ENCODE data around the gene ETHE1.

The ETHE1 gene

DNA sequence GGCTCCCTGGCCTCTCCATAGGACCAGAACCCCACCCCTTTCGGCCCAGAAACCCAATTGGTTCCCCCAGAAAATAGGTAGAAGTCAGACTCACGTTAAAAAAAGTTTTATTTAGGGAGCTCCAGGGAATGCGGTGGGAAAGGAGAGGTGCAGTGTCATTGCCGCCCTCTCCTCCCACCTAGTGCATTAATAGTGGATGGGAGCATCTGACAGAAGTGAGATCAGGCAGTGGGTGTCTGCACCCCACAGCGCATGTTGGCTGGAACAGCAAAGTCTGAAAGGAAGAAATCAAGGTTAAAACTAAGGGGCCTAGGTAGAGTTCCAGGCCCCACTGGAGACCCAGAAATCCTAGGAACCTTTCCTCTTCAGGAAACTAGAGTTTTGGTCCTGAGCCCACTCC, 20.4 kb downstream of the ETHE1 start:
- no peak for TF ChIP-seq MYC (IDR thresholded peaks at IDR 0.05; ENCODE audit: low read depth, low read length)
- TF ChIP-seq, protein P1, sequence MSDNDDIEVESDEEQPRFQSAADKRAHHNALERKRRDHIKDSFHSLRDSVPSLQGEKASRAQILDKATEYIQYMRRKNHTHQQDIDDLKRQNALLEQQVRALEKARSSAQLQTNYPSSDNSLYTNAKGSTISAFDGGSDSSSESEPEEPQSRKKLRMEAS (IDR thresholded peaks at IDR 0.05; ENCODE audit: low read depth, low read length) = no peak
- no peak for TF ChIP-seq POLR2A (IDR thresholded peaks at IDR 0.05; ENCODE audit: extremely low read depth, insufficient read length)
- TF ChIP-seq, protein P2, sequence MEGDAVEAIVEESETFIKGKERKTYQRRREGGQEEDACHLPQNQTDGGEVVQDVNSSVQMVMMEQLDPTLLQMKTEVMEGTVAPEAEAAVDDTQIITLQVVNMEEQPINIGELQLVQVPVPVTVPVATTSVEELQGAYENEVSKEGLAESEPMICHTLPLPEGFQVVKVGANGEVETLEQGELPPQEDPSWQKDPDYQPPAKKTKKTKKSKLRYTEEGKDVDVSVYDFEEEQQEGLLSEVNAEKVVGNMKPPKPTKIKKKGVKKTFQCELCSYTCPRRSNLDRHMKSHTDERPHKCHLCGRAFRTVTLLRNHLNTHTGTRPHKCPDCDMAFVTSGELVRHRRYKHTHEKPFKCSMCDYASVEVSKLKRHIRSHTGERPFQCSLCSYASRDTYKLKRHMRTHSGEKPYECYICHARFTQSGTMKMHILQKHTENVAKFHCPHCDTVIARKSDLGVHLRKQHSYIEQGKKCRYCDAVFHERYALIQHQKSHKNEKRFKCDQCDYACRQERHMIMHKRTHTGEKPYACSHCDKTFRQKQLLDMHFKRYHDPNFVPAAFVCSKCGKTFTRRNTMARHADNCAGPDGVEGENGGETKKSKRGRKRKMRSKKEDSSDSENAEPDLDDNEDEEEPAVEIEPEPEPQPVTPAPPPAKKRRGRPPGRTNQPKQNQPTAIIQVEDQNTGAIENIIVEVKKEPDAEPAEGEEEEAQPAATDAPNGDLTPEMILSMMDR (IDR thresholded peaks at IDR 0.05; ENCODE audit: low read depth, low read length) = no peak
- DNase-seq (ENCODE audit: low read depth) = no peak
- H3K4me3 ChIP-seq (ENCODE audit: low read depth, low read length) = no peak overlapping the region

DNA sequence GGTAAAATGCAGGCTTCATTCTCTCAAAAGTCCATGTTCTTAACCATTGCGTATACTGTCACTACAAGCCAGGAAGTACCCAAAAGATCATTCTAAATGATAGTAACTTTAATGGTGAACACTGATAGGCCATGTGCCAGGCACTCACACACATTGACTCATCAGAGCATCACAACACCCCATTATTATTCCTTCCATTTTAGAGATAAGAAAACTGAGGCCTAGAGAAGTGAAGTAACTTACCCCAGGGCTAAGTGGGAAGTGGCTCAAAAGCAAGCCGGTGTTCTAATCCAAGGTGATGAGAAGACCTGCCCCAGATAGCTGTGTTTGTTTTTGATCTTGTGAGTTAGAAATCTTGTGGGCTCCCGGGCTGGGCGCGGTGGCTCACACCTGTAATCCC, 21.1 kb downstream of the ETHE1 start:
- TF ChIP-seq MYC (IDR thresholded peaks at IDR 0.05; ENCODE audit: low read depth, low read length) (no peak), POLR2A (IDR thresholded peaks at IDR 0.05; ENCODE audit: extremely low read depth, insufficient read length) (no peak)
- TF ChIP-seq, protein P2 (IDR thresholded peaks at IDR 0.05; ENCODE audit: low read depth, low read length) = no peak
- TF ChIP-seq, protein P1 (IDR thresholded peaks at IDR 0.05; ENCODE audit: low read depth, low read length) = no peak
- DNase-seq (ENCODE audit: low read depth) = no peak
- H3K4me3 ChIP-seq (ENCODE audit: low read depth, low read length) = no peak overlapping the region

DNA sequence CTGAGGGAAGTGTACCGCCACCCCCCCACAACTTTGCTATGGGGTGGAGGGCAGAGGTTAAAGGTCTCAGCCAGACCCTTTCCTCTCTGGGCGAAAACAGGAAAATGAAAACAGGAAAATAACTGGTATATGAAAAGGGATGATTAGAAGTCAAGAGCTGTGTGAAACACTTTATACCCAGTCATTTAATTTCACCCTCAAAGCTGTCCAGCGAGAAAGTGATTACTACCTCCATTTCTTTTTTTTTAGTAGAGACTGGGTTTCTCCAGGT, 21.9 kb downstream of the ETHE1 start:
- DNase-seq (ENCODE audit: low read depth) = no peak
- TF ChIP-seq POLR2A (IDR thresholded peaks at IDR 0.05; ENCODE audit: extremely low read depth, insufficient read length) = no peak
- TF ChIP-seq, protein P1 (IDR thresholded peaks at IDR 0.05; ENCODE audit: low read depth, low read length) = no peak
- no peak overlapping the region for H3K4me3 ChIP-seq (ENCODE audit: low read depth, low read length)

DNA sequence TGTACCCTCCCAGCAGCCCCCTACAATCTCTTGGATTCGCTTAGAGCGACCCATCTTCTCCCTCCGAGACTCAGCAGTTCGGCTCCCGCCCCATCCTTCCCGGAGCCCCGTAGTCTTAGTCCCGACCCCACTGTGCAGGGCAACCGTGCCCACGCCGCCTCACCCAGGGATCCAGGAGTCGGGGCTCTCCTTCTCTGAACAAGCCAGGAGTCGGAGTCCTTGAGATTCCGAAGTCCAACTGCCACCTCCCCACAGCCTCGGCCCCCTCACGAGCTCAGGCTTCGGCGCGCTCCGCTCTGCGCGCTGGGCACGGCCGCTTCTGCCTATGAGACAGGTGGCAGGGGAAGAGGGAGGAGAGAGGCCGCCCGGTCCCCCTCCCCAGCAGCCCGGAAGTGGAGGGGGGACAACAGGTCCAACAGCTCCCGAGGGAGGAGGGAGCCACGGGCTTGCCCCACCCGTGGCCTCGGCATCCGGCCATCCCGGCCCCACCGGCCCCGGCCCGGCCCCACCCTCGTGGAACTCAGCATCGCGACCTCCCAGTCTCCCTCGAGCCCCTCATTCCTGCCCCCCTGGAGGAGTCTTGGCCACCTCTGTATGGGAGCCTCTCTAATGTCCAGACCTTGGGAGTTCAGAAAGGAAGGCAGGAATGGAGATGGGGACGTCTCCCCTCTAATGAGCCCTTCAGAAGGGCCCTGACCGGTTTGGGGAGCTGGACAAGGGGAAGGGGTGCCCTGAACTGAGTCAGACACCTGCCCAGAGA, 22.4 kb downstream of the ETHE1 start, which contains the start of gene PHLDB3:
Gene PHLDB3 (minus strand): TSS at position 321 of the 760 bp plus-strand sequence. CDS start 628 bp downstream, outside the sequence.
- TF ChIP-seq, protein P1 (IDR thresholded peaks at IDR 0.05; ENCODE audit: low read depth, low read length) = no peak
- TF ChIP-seq, protein P2 (IDR thresholded peaks at IDR 0.05; ENCODE audit: low read depth, low read length) = no peak
- TF ChIP-seq MYC (IDR thresholded peaks at IDR 0.05; ENCODE audit: low read depth, low read length) (no peak), POLR2A (IDR thresholded peaks at IDR 0.05; ENCODE audit: extremely low read depth, insufficient read length) (no peak)
- H3K4me3 ChIP-seq (ENCODE audit: low read depth, low read length) = peak within 1 kb of the TSS; percentile 25
- DNase-seq (ENCODE audit: low read depth) = no peak

DNA sequence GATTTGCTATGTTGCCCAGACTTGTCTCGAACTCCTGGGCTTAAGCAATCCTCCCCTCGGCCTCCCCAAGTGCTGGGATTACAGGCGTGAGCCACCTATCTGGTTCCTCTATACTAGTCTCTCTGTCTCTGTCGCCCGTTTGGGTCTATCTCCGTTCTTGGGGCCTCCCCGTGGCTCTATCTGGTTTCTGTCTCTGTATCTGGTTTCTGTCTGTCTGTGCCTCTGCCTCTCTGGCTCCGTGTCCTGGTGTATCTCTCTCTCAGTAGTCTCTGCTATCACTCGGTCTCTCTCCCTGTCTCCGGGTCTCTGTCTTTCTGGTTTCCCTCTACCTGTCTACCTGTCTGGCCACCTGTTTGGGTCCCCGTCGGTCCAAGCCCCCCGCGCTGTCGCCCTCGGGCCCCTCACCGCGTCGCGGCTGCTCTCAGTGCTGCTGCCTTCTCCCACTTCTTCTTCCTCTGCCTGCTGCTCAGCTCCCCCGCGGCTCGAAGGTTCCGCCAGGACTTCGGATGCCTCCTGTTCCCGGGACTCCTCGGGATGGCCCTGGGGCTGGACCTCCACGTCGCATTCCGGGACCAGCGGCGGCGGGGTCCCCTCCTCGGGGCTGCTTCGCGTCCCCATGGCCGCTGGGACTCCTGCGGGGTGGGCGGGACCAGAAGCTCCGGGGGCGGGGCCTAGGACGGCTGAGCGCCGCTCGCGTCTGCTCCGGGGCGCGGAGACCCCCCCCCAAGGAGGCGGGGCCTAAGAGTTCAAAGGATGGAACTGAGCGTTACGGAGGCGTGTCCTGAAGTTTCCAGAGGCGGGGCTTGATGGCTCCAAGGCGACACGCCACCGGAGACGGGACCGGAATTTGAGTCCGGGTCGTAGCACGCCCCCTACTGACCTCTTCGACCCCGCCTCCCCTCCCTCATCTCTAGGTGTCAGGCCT, 23.2 kb downstream of the ETHE1 start:
- peak; percentile 73 for DNase-seq (ENCODE audit: low read depth)
- H3K4me3 ChIP-seq (ENCODE audit: low read depth, low read length) = peak overlapping the region; percentile 25
- no peak for TF ChIP-seq MYC (IDR thresholded peaks at IDR 0.05; ENCODE audit: low read depth, low read length)
- TF ChIP-seq, protein P2 (IDR thresholded peaks at IDR 0.05; ENCODE audit: low read depth, low read length) = no peak
- TF ChIP-seq, protein P1 (IDR thresholded peaks at IDR 0.05; ENCODE audit: low read depth, low read length) = no peak

Data from NB4 (cell line).